HepG2 (cell line): ENCODE data around the gene LUC7L. TPM values are rescaled to one million over a fixed set of nuclear protein-coding genes. Genes with fewer than 3 reads are reported as not detected.

ENCODE experiments used
- ATAC-seq: fragments of 200-7000 bp; cut with Tn5 transposase; 3 replicates; pipeline ENCODE4 v1.9.1; 2020; ENCODE audit warnings: mild to moderate bottlenecking, moderate library complexity
- BruUV-seq: library from RNA; stranded (reverse); fragments of 400-500 nt; replicated peaks from 2 replicates; lab custom pipeline; 2021; lab: Mats Ljungman, UMichigan
- CTCF ChIA-PET: fragments of 300-600 bp; formaldehyde crosslinking; extraction: SDS; loops from one replicate; lab custom pipeline; 2021; ENCODE audit warnings: low total read pairs, inconsistent platforms, low intra/inter-chr PET ratio; lab: Yijun Ruan, JAX
- POLR2A ChIA-PET: fragments of 350-600 bp; sonication (Branson Sonifier 250); formaldehyde crosslinking; loops from one replicate; lab custom pipeline; 2020; ENCODE audit warnings: antibody characterized with exemption, inconsistent platforms; lab: Yijun Ruan, JAX
- DNase-seq: peaks from one replicate; pipeline ENCODE4 v3.0.0-alpha.2; 2015; ENCODE audit warnings: low spot score
- FAIRE-seq: peaks from 3 replicates; lab custom pipeline; 2011; peaks lifted over from hg19 to GRCh38; lab: Jason Lieb, UNC
- H2AFZ ChIP-seq: one replicate; pipeline ENCODE4 v1.6.1; 2011; ENCODE audit warnings: low read length, inconsistent platforms
- H3K27ac ChIP-seq: fragments of 300-600 bp; 3 replicates; pipeline ENCODE4 v1.8.0; 2011; ENCODE audit warnings: mixed run types, mild to moderate bottlenecking, mixed read lengths, low read length, inconsistent platforms; ENCODE audit not compliant: insufficient read depth; ENCODE audit errors: extremely low read length
- H3K27me3 ChIP-seq, 2 experiments: fragments of 200-600 bp in 1 of 2; 2 replicates in 1 of 2; 3 replicates in 1 of 2; pipeline versions ENCODE4 v1.6.0 to v1.8.0; 2011; ENCODE audit warnings: low read length in 2 of 2, mild to moderate bottlenecking in 2 of 2, moderate library complexity in 2 of 2, inconsistent platforms in 1 of 2; ENCODE audit not compliant: insufficient read depth in 2 of 2, control insufficient read depth in 1 of 2
- H3K36me3 ChIP-seq, 2 experiments: fragments of 200-600 bp in 1 of 2; replicated peaks in 1 of 2; 2 replicates in 1 of 2; 3 replicates in 1 of 2; pipeline versions ENCODE4 v1.5.1 to v1.8.0; 2011; ENCODE audit warnings: low read length in 2 of 2, inconsistent platforms in 1 of 2; ENCODE audit not compliant: insufficient read depth in 2 of 2, control insufficient read depth in 1 of 2
- H3K4me1 ChIP-seq: 2 replicates; pipeline ENCODE4 v1.5.1; 2012; ENCODE audit warnings: low read length, inconsistent platforms; ENCODE audit not compliant: insufficient read depth
- H3K4me2 ChIP-seq: 2 replicates; pipeline ENCODE4 v1.6.0; 2011; ENCODE audit warnings: low read depth, low read length, inconsistent platforms
- H3K4me3 ChIP-seq, 3 experiments: fragments of 200-600 bp in 1 of 3; sonication (generic), shearing (Covaris generic) in 1 of 3; replicated peaks in 1 of 3; 2 replicates each; pipeline ENCODE4 v1.5.1; 2011 to 2016; ENCODE audit warnings: low read length in 3 of 3, inconsistent platforms in 2 of 3, low read depth in 2 of 3, mild to moderate bottlenecking in 2 of 3, control low read depth in 1 of 3, mixed read lengths in 1 of 3; ENCODE audit not compliant: insufficient read depth in 1 of 3
- H3K79me2 ChIP-seq: one replicate; pipeline ENCODE4 v1.6.1; 2011; ENCODE audit warnings: low read length, inconsistent platforms; ENCODE audit not compliant: insufficient read depth
- H3K9ac ChIP-seq: 2 replicates; pipeline ENCODE4 v1.6.0; 2011; ENCODE audit warnings: mild to moderate bottlenecking, low read depth, low read length, inconsistent platforms; ENCODE audit not compliant: insufficient read depth
- H3K9me3 ChIP-seq: 2 replicates; pipeline ENCODE4 v1.5.1; 2012; ENCODE audit warnings: mild to moderate bottlenecking, low read length
- H4K20me1 ChIP-seq: 2 replicates; pipeline ENCODE4 v1.6.0; 2011; ENCODE audit warnings: inconsistent platforms, mild to moderate bottlenecking, low read length, moderate library complexity; ENCODE audit not compliant: insufficient read depth
- DR1 ChIP-seq: sonication (generic); formaldehyde crosslinking; IDR thresholded peaks from 2 replicates; pipeline ENCODE4 v1.8.0; 2021; ENCODE audit warnings: mild to moderate bottlenecking, missing genetic modification reagents, inconsistent platforms
- FOXK2 ChIP-seq: fragments of 450-650 bp; IDR thresholded peaks from 2 replicates; pipeline ENCODE4 v1.6.1; 2016
- GPN1 ChIP-seq: sonication (generic); formaldehyde crosslinking; IDR thresholded peaks from 2 replicates; pipeline ENCODE4 v1.5.1; 2020; ENCODE audit warnings: missing genetic modification reagents, borderline replicate concordance
- HMG20A ChIP-seq: IDR thresholded peaks from 2 replicates; pipeline ENCODE4 v1.6.1; 2016; ENCODE audit warnings: borderline replicate concordance
- SMARCE1 ChIP-seq: fragments of 450-650 bp; IDR thresholded peaks from 2 replicates; pipeline ENCODE4 v1.6.1; 2017; ENCODE audit warnings: borderline replicate concordance
- SOX13 ChIP-seq, 3 experiments: fragments of 450-650 bp in 1 of 3; sonication (generic) in 1 of 3; formaldehyde crosslinking in 1 of 3; IDR thresholded peaks in 2 of 3; conservative IDR thresholded peaks in 1 of 3; 2 replicates each; pipeline versions ENCODE4 v1.5.0 to v1.6.1; 2016 to 2020; ENCODE audit warnings: antibody characterized with exemption in 1 of 3, mild to moderate bottlenecking in 1 of 3, missing compliant biosample characterization in 1 of 3, missing genetic modification reagents in 1 of 3, moderate library complexity in 1 of 3
- ZBTB34 ChIP-seq: sonication (generic); formaldehyde crosslinking; IDR thresholded peaks from 2 replicates; pipeline ENCODE4 v1.8.0; 2022; ENCODE audit warnings: mild to moderate bottlenecking, missing genetic modification reagents
- ZNF382 ChIP-seq: sonication (generic); formaldehyde crosslinking; IDR thresholded peaks from 2 replicates; pipeline ENCODE4 v1.5.0; 2020; ENCODE audit warnings: missing genetic modification reagents, mild to moderate bottlenecking, borderline replicate concordance
- ZNF501 ChIP-seq: sonication (generic); formaldehyde crosslinking; IDR thresholded peaks from 2 replicates; pipeline ENCODE4 v1.5.1; 2020; ENCODE audit warnings: mild to moderate bottlenecking, moderate library complexity, missing genetic modification reagents
- ZNF562 ChIP-seq: sonication (generic); formaldehyde crosslinking; IDR thresholded peaks from 2 replicates; pipeline ENCODE4 v1.8.0; 2022; ENCODE audit warnings: missing genetic modification reagents, borderline replicate concordance
- ZNF691 ChIP-seq: sonication (generic); formaldehyde crosslinking; IDR thresholded peaks from 2 replicates; pipeline ENCODE4 v1.4.0; 2020; ENCODE audit warnings: missing genetic modification reagents, low read depth, mild to moderate bottlenecking, borderline replicate concordance
- WGBS: methylation state at CpG from one replicate; pipeline ENCODE4 v1.1.6; 2017; ENCODE audit warnings: low lambda C conversion rate; 5-methylcytosine and 5-hydroxymethylcytosine counted together
- in situ Hi-C: cut with HindIII; loops from 2 replicates; pipeline ENCODE4 v1.10.0; 2017; ENCODE audit warnings: low pct_unique_long_range_greater_than_20kb; ENCODE audit not compliant: extremely low pct_ligation_motif_present
- intact Hi-C: fragments of 100-400 bp; cut with micrococcal nuclease; formaldehyde crosslinking; loops from one replicate; pipeline ENCODE4 v1.10.0; 2022; ENCODE audit not compliant: unreplicated experiment
- polyA plus RNA-seq, 8 experiments: library from polyadenylated mRNA; depleted of rRNA in 3 of 8; stranded (reverse) in 7 of 8; unstranded in 1 of 8; fragments of >200 nt; fragmentation: Illumina TruSeq in 4 of 8; extraction: Trizol in 4 of 8; gene quantifications; 2 replicates each; pipeline versions ENCODE4 v1.2.1 to v1.2.3, GENCODE V29; 2011 to 2016; ENCODE audit warnings: low read depth in 4 of 8, missing spikeins in 1 of 8, mixed read lengths in 1 of 8; ENCODE audit not compliant: insufficient read depth in 1 of 8
- total RNA-seq, 5 experiments: library from RNA; depleted of rRNA; stranded (reverse); fragments of >200 nt; fragmentation: Illumina TruSeq; extraction: Trizol; gene quantifications; 2 replicates each; pipeline ENCODE4 v1.2.3, GENCODE V29; 2016; ENCODE audit warnings: low read depth in 1 of 5
- TF ChIP-seq, protein P1 (sequence below): sonication (generic); formaldehyde crosslinking; IDR thresholded peaks from 2 replicates; pipeline ENCODE4 v1.5.0; 2020; ENCODE audit warnings: mild to moderate bottlenecking, missing genetic modification reagents, borderline replicate concordance
- TF ChIP-seq, protein P2 (sequence below): sonication (generic); formaldehyde crosslinking; IDR thresholded peaks from 2 replicates; pipeline ENCODE4 v1.4.0; 2020; ENCODE audit warnings: missing genetic modification reagents

LUC7L gene
- total and polyA plus RNA-seq, 2 of the 13 experiments (the other 11 are each of a cell fraction or from before 2014, with no cell fraction given): 48.7 to 56.9 TPM

GRCh38 chr16:254461-254860, 25.2 kb upstream of the LUC7L start:
- H2AFZ ChIP-seq: no peak overlapping the region
- H3K4me1 ChIP-seq: no peaks in the 10 kb centered on the region; the same call in 1 of the 2 replicates
- H4K20me1 ChIP-seq: no peaks in the 10 kb centered on the region
- ChIA-PET POLR2A (no interaction called here), CTCF (no interaction called here)
- WGBS: 96% methylated on average over 25 of the region's 25 CpGs
- peaks cover 8 to 33% of the 10 kb centered on the region in 2 experiments; a peak in 4 of 5 replicates for H3K36me3 ChIP-seq
- H3K27ac ChIP-seq: no peak overlapping the region
- no TSS peak for BruUV-seq
- no peak overlapping the region for H3K4me2 ChIP-seq
- no peaks in the 10 kb centered on the region for H3K79me2 ChIP-seq
- intact Hi-C loops (no loop called here), in situ Hi-C loops (no loop called here)
- H3K27me3 ChIP-seq: no peaks in the 10 kb centered on the region
- FAIRE-seq (no peak), ATAC-seq (no peak), DNase-seq (no peak)
- H3K4me3 ChIP-seq: no peak overlapping the region
- H3K9ac ChIP-seq: no peak overlapping the region
- H3K9me3 ChIP-seq: no peaks in the 10 kb centered on the region
- TF ChIP-seq, protein P1, sequence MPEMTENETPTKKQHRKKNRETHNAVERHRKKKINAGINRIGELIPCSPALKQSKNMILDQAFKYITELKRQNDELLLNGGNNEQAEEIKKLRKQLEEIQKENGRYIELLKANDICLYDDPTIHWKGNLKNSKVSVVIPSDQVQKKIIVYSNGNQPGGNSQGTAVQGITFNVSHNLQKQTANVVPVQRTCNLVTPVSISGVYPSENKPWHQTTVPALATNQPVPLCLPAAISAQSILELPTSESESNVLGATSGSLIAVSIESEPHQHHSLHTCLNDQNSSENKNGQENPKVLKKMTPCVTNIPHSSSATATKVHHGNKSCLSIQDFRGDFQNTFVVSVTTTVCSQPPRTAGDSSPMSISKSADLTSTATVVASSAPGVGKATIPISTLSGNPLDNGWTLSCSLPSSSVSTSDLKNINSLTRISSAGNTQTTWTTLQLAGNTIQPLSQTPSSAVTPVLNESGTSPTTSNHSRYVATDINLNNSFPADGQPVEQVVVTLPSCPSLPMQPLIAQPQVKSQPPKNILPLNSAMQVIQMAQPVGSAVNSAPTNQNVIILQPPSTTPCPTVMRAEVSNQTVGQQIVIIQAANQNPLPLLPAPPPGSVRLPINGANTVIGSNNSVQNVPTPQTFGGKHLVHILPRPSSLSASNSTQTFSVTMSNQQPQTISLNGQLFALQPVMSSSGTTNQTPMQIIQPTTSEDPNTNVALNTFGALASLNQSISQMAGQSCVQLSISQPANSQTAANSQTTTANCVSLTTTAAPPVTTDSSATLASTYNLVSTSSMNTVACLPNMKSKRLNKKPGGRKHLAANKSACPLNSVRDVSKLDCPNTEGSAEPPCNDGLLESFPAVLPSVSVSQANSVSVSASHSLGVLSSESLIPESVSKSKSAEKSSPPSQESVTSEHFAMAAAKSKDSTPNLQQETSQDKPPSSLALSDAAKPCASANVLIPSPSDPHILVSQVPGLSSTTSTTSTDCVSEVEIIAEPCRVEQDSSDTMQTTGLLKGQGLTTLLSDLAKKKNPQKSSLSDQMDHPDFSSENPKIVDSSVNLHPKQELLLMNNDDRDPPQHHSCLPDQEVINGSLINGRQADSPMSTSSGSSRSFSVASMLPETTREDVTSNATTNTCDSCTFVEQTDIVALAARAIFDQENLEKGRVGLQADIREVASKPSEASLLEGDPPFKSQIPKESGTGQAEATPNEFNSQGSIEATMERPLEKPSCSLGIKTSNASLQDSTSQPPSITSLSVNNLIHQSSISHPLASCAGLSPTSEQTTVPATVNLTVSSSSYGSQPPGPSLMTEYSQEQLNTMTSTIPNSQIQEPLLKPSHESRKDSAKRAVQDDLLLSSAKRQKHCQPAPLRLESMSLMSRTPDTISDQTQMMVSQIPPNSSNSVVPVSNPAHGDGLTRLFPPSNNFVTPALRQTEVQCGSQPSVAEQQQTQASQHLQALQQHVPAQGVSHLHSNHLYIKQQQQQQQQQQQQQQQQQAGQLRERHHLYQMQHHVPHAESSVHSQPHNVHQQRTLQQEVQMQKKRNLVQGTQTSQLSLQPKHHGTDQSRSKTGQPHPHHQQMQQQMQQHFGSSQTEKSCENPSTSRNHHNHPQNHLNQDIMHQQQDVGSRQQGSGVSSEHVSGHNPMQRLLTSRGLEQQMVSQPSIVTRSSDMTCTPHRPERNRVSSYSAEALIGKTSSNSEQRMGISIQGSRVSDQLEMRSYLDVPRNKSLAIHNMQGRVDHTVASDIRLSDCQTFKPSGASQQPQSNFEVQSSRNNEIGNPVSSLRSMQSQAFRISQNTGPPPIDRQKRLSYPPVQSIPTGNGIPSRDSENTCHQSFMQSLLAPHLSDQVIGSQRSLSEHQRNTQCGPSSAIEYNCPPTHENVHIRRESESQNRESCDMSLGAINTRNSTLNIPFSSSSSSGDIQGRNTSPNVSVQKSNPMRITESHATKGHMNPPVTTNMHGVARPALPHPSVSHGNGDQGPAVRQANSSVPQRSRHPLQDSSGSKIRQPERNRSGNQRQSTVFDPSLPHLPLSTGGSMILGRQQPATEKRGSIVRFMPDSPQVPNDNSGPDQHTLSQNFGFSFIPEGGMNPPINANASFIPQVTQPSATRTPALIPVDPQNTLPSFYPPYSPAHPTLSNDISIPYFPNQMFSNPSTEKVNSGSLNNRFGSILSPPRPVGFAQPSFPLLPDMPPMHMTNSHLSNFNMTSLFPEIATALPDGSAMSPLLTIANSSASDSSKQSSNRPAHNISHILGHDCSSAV (CRISPR knock-in tag): no peak
- no peak for TF ChIP-seq GPN1 (CRISPR knock-in tag)
- TF ChIP-seq ZNF562 (CRISPR knock-in tag): no peak
- no peak for TF ChIP-seq ZNF382 (CRISPR knock-in tag)
- no peak for TF ChIP-seq DR1 (CRISPR knock-in tag)
- no peak for TF ChIP-seq SOX13 (IDR thresholded peaks at IDR 0.05)
- TF ChIP-seq SOX13 (CRISPR knock-in tag; conservative IDR thresholded peaks at IDR 0.05 in 1 of 2, IDR thresholded peaks at IDR 0.05 in 1 of 2): no peak
- TF ChIP-seq ZNF501 (CRISPR knock-in tag): no peak
- no peak for TF ChIP-seq ZNF691 (CRISPR knock-in tag)
- TF ChIP-seq FOXK2: no peak
- no peak for TF ChIP-seq SMARCE1
- TF ChIP-seq ZBTB34 (CRISPR knock-in tag): no peak
- no peak for TF ChIP-seq HMG20A (CRISPR knock-in tag)
- TF ChIP-seq, protein P2, sequence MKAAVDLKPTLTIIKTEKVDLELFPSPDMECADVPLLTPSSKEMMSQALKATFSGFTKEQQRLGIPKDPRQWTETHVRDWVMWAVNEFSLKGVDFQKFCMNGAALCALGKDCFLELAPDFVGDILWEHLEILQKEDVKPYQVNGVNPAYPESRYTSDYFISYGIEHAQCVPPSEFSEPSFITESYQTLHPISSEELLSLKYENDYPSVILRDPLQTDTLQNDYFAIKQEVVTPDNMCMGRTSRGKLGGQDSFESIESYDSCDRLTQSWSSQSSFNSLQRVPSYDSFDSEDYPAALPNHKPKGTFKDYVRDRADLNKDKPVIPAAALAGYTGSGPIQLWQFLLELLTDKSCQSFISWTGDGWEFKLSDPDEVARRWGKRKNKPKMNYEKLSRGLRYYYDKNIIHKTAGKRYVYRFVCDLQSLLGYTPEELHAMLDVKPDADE (CRISPR knock-in tag): no peak
